MM.1S (cell line): ENCODE measurements around the gene BPIFB3.
"Not testable (repeated sequence)": the region's sequence is repeated elsewhere in the genome, so short reads cannot be mapped to it uniquely, and the experiment has no call there.

Experiments used
- DNase-seq: peaks from one replicate; pipeline ENCODE4 v3.0.0-alpha.2; 2015
- H2AFZ ChIP-seq: fragments of 300-600 bp; sonication (generic); 2 replicates; pipeline ENCODE4 v1.6.0; 2016; ENCODE audit warnings: antibody characterized with exemption, low read length
- H3F3A ChIP-seq: fragments of 300-600 bp; sonication (generic); 2 replicates; pipeline ENCODE4 v1.6.1; 2016; ENCODE audit warnings: mild to moderate bottlenecking, antibody characterized with exemption, low read length, moderate library complexity, mixed read lengths; ENCODE audit not compliant: insufficient read depth
- H3K27ac ChIP-seq: fragments of 300-600 bp; sonication (generic); 2 replicates; pipeline ENCODE4 v1.5.1; 2016; ENCODE audit warnings: mild to moderate bottlenecking, low read length
- H3K27me3 ChIP-seq: fragments of 300-600 bp; sonication (generic); replicated peaks from 2 replicates; pipeline ENCODE4 v1.6.0; 2016; ENCODE audit warnings: low read length; ENCODE audit not compliant: insufficient read depth
- H3K36me3 ChIP-seq: fragments of 300-600 bp; sonication (generic); replicated peaks from 2 replicates; pipeline ENCODE4 v1.6.1; 2016; ENCODE audit warnings: mild to moderate bottlenecking, low read length, mixed read lengths; ENCODE audit not compliant: insufficient read depth
- H3K4me1 ChIP-seq: fragments of 300-600 bp; sonication (generic); 2 replicates; pipeline ENCODE4 v1.6.1; 2016; ENCODE audit warnings: low read length, mixed read lengths
- H3K4me2 ChIP-seq: fragments of 300-600 bp; sonication (generic); 2 replicates; pipeline ENCODE4 v1.6.0; 2016; ENCODE audit warnings: low read depth, low read length
- H3K4me3 ChIP-seq: fragments of 300-600 bp; sonication (generic); 2 replicates; pipeline ENCODE4 v1.5.1; 2016; ENCODE audit warnings: low read length, mixed read lengths
- H3K79me2 ChIP-seq: fragments of 300-600 bp; sonication (generic); 2 replicates; pipeline ENCODE4 v1.6.1; 2016; ENCODE audit warnings: mixed run types, low read length, mixed read lengths
- H3K9ac ChIP-seq: fragments of 300-600 bp; sonication (generic); 2 replicates; pipeline ENCODE4 v1.6.1; 2016; ENCODE audit warnings: low read length, mixed read lengths
- H3K9me2 ChIP-seq: fragments of 300-600 bp; sonication (generic); replicated peaks from 2 replicates; pipeline ENCODE4 v1.6.1; 2016; ENCODE audit warnings: mild to moderate bottlenecking, low read length, mixed read lengths; ENCODE audit not compliant: insufficient read depth
- H3K9me3 ChIP-seq: fragments of 300-600 bp; sonication (generic); replicated peaks from 2 replicates; pipeline ENCODE4 v1.6.1; 2016; ENCODE audit warnings: mild to moderate bottlenecking, low read length, mixed read lengths; ENCODE audit not compliant: insufficient read depth
- H4K20me1 ChIP-seq: fragments of 300-600 bp; sonication (generic); 2 replicates; pipeline ENCODE4 v1.6.1; 2016; ENCODE audit warnings: mild to moderate bottlenecking, low read length, moderate library complexity, mixed read lengths; ENCODE audit not compliant: insufficient read depth
- CTCF ChIP-seq: fragments of 300-600 bp; sonication (generic); IDR thresholded peaks from 2 replicates; pipeline ENCODE4 v1.5.1; 2016; ENCODE audit warnings: antibody characterized with exemption, low read length, mixed read lengths
- EZH2 ChIP-seq: fragments of 300-600 bp; sonication (generic); optimal IDR thresholded peaks from 2 replicates; pipeline ENCODE3; 2017; ENCODE audit warnings: low read depth, mild to moderate bottlenecking, antibody characterized with exemption, low read length, mixed read lengths
- EZH2phosphoT487 ChIP-seq: fragments of 300-600 bp; sonication (generic); IDR thresholded peaks from 2 replicates; pipeline ENCODE4 v1.6.1; 2018; ENCODE audit warnings: antibody characterized with exemption, low read length

Gene BPIFB3

GRCh38 chr20:33113387-33113908 lies 59.7 kb downstream of the BPIFB3 start:
- no peak for DNase-seq
- no peak for TF ChIP-seq EZH2
- no peak for TF ChIP-seq CTCF
- TF ChIP-seq EZH2phosphoT487: no peak
- Histone ChIP-seq H4K20me1 (no peaks in the 10 kb centered on the region), H3F3A (no peaks in the 10 kb centered on the region), H3K9ac (no peak overlapping the region), H3K4me2 (no peak overlapping the region), H3K9me2 (no peaks in the 10 kb centered on the region), H3K9me3 (no peaks in the 10 kb centered on the region), H3K4me3 (no peak overlapping the region), H3K27me3 (peaks cover 17% of the 10 kb centered on the region), H3K27ac (no peak overlapping the region), H3K4me1 (no peaks in the 10 kb centered on the region), H2AFZ (no peak overlapping the region), H3K79me2 (no peaks in the 10 kb centered on the region), H3K36me3 (no peaks in the 10 kb centered on the region)

- not testable (repeated sequence) for H3F3A ChIP-seq, H3K36me3 ChIP-seq, H2AFZ ChIP-seq
These were observed 61.8 kb downstream of the BPIFB3 start for GRCh38 chr20:33115501-33115900.

DNA sequence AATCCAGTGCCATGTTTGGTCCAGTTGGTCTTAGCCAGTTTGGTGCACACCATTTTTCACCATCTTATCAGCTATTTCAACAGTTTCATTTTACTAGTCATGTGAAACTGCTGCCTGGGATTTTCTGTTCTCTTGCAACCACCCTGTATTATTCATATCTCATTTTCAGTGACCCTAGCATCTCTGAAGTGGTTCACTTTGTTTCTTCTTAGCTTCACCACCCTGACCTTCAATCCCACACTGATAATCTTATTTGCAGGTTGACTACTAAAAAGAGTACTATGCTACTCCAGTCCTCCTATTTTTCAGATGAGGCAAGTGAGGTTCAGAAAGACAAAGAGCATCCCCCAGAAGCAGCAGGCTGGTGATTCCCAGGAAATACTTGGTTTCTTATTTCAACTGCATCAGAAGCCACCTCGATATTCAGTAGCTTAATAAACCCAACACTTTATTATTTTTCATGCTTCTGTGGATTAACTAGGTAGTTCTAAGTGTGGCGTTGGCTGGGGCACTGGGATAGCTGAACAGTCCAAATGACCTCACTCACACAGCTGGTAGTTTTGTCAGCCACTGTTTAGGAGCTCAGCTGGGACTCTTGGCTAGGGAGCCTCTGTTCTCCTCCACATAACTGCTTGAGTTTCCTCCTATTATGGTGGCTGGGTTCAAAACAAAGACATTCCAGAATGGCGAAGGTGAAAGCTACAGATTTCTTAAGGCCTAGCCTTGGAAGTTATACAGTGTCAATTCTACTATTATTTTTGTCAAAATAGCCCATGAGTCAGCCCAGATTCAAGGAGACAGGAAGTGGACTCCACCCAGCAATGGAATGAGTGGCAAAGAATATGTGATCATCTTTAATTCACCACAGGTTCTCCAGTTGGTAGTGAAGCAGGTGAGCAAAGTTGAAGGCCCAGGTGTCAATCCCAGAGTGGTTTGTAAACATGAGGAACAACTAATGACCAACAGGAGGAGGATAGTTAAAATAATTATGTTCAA lies 66.3 kb downstream of the BPIFB3 start:
- Histone ChIP-seq H3K4me2 (no peak overlapping the region), H3K9ac (no peak overlapping the region), H3K27ac (no peak overlapping the region), H3K9me2 (no peaks in the 10 kb centered on the region), H2AFZ (no peak overlapping the region), H3F3A (no peaks in the 10 kb centered on the region), H3K4me1 (0 out of 2 replicates have a peak, but pooled peaks cover 12% of the 10 kb centered on the region), H4K20me1 (no peaks in the 10 kb centered on the region), H3K27me3 (0 out of 2 replicates have a peak, but pooled peaks cover under 1% of the 10 kb centered on the region), H3K9me3 (no peaks in the 10 kb centered on the region), H3K4me3 (no peak overlapping the region), H3K79me2 (no peaks in the 10 kb centered on the region), H3K36me3 (no peaks in the 10 kb centered on the region)
- no peak for DNase-seq
- TF ChIP-seq EZH2phosphoT487: no peak
- TF ChIP-seq CTCF: no peak
- TF ChIP-seq EZH2: no peak

More at GRCh38 chr20:33115501-33115900, 61.8 kb downstream of the BPIFB3 start:
- H3K4me3 ChIP-seq, H3K79me2 ChIP-seq, DNase-seq, H3K27ac ChIP-seq, H3K9me2 ChIP-seq, H3K9me3 ChIP-seq, H4K20me1 ChIP-seq, H3K4me2 ChIP-seq, H3K9ac ChIP-seq: not testable (repeated sequence)
- Histone ChIP-seq H3K27me3 (peaks cover 17% of the 10 kb centered on the region), H3K4me1 (0 out of 2 replicates have a peak, but pooled peaks cover 12% of the 10 kb centered on the region)
